ENCODE results near the gene TRIM15. TPM values are rescaled to one million over a fixed set of nuclear protein-coding genes. Genes with fewer than 3 reads are reported as not detected.

TRIM15 gene
- total and polyA plus RNA-seq, 2 of the 4 experiments (the other 2 are of a cell fraction) = not detected

GRCh38 chr6:30202366-30202765 lies 39.0 kb downstream of the TRIM15 start:
- intact Hi-C loops (cut with micrococcal nuclease) (no loop called here), dilution Hi-C loops (cut with HindIII; ENCODE audit: low sequenced_read_pairs, unreplicated experiment) (no loop called here), in situ Hi-C loops (cut with MboI; ENCODE audit: low sequenced_read_pairs) (no loop called here)
- no peak overlapping the region for H2BK15ac ChIP-seq (ENCODE audit: low read depth, low read length)
- no peak overlapping the region for H3K56ac ChIP-seq (ENCODE audit: extremely low read depth, insufficient read depth, low read length)
- no peak overlapping the region for H3K4ac ChIP-seq (ENCODE audit: low read depth, low read length)
- ChIA-PET CTCF (no interaction called here), POLR2A (ENCODE audit: unreplicated experiment) (no interaction called here)
- no peak overlapping the region for H4K91ac ChIP-seq (ENCODE audit: insufficient read depth, low read depth, low read length)
- peaks cover 8% of the 10 kb centered on the region for H3K4me1 ChIP-seq (ENCODE audit: control insufficient read depth, insufficient read depth, low read length)
- H3K9ac ChIP-seq (ENCODE audit: low read depth, low read length) = no peak overlapping the region
- H2AK5ac ChIP-seq (ENCODE audit: low read depth, low read length) = no peak overlapping the region
- ATAC-seq (ENCODE audit: low read depth) (no peak), DNase-seq (no peak)
- no CpG with 5 or more reads among the region's 4 CpGs for WGBS, 2 experiments (ENCODE audit: extremely low coverage in 2 of 2, insufficient read length in 1 of 2)
- no peak overlapping the region for H3K4me3 ChIP-seq (ENCODE audit: insufficient read depth, low read depth, low read length)
- H2BK120ac ChIP-seq (ENCODE audit: low read depth, low read length) = no peak overlapping the region
- H3K9me1 ChIP-seq (ENCODE audit: insufficient read depth, low read length) = peaks cover 13% of the 10 kb centered on the region
- H3K18ac ChIP-seq (ENCODE audit: low read depth, low read length) = no peak overlapping the region
- no peak overlapping the region for H3K4me2 ChIP-seq (ENCODE audit: low read depth, low read length)
- H2AFZ ChIP-seq (replicated peaks; ENCODE audit: low read length, poor library complexity) = no peak overlapping the region
- H3K9me3 ChIP-seq (ENCODE audit: control insufficient read depth, insufficient read depth, low read length) = no peaks in the 10 kb centered on the region
- H3K27ac ChIP-seq (ENCODE audit: insufficient read depth, low read length) = no peak overlapping the region
- H4K5ac ChIP-seq (ENCODE audit: low read depth, low read length) = no peak overlapping the region
- no peak overlapping the region for H2AK9ac ChIP-seq (replicated peaks; ENCODE audit: low read depth, low read length, poor library complexity)
- peaks cover 21% of the 10 kb centered on the region for H4K20me1 ChIP-seq (ENCODE audit: insufficient read depth, low read length)
- no peak overlapping the region for H4K8ac ChIP-seq (ENCODE audit: low read depth in 2 of 2, low read length in 2 of 2)
- TF ChIP-seq MXI1 (IDR thresholded peaks at IDR 0.05; ENCODE audit: borderline replicate concordance, low read depth, low read length) (no peak), RFX5 (IDR thresholded peaks at IDR 0.05; ENCODE audit: low read depth, low read length) (no peak), SMC3 (IDR thresholded peaks at IDR 0.05; ENCODE audit: low read depth, low read length) (no peak), MAZ (IDR thresholded peaks at IDR 0.05; ENCODE audit: borderline replicate concordance, low read depth, low read length) (no peak), RCOR1 (IDR thresholded peaks at IDR 0.05; ENCODE audit: insufficient replicate concordance, low read length) (no peak), FOS (IDR thresholded peaks at IDR 0.05; ENCODE audit: low read depth, low read length) (no peak)
- TF ChIP-seq, protein P1, sequence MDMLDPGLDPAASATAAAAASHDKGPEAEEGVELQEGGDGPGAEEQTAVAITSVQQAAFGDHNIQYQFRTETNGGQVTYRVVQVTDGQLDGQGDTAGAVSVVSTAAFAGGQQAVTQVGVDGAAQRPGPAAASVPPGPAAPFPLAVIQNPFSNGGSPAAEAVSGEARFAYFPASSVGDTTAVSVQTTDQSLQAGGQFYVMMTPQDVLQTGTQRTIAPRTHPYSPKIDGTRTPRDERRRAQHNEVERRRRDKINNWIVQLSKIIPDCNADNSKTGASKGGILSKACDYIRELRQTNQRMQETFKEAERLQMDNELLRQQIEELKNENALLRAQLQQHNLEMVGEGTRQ (IDR thresholded peaks at IDR 0.05; ENCODE audit: low read depth, low read length) = no peak
- no peak overlapping the region for H3K14ac ChIP-seq (replicated peaks; ENCODE audit: low read depth, low read length)
- no peak overlapping the region for H2BK20ac ChIP-seq (ENCODE audit: low read depth, low read length)
- H3K23ac ChIP-seq (ENCODE audit: low read depth, low read length) = no peak overlapping the region
- BruUV-seq (replicated peaks) = no TSS peak
- H2BK5ac ChIP-seq (ENCODE audit: low read depth, low read length, poor library complexity, severe bottlenecking) = no peak overlapping the region
- peaks cover 23 to 51% of the 10 kb centered on the region in 2 experiments for H3K79me1 ChIP-seq (ENCODE audit: low read depth in 1 of 2, low read length in 2 of 2)
- no peaks in the 10 kb centered on the region for H3K27me3 ChIP-seq (ENCODE audit: control insufficient read depth, insufficient read depth, low read length)
- H3K36me3 ChIP-seq (ENCODE audit: control insufficient read depth, insufficient read depth, low read length) = peaks cover 27% of the 10 kb centered on the region
